Kidney epithelial cell (primary cell): ENCODE measurements around the gene NAV1. TPM values are rescaled to one million over a fixed set of nuclear protein-coding genes. Genes with fewer than 3 reads are reported as not detected.

ENCODE experiments used
- DNase-seq: peaks from one replicate; pipeline ENCODE4 v3.0.0-alpha.2; 2010; ENCODE audit warnings: low read depth
- H3K27me3 ChIP-seq: 2 replicates; pipeline ENCODE4 v1.6.0; 2011; ENCODE audit warnings: low read length; ENCODE audit not compliant: control insufficient read depth, insufficient read depth
- H3K36me3 ChIP-seq: 2 replicates; pipeline ENCODE4 v1.5.1; 2011; ENCODE audit warnings: low read length; ENCODE audit not compliant: control insufficient read depth, insufficient read depth
- H3K4me3 ChIP-seq: 2 replicates; pipeline ENCODE4 v1.5.1; 2011; ENCODE audit warnings: low read depth, mild to moderate bottlenecking, control low read depth, low read length
- CTCF ChIP-seq: IDR thresholded peaks from 2 replicates; pipeline ENCODE4 v1.5.1; 2011; ENCODE audit warnings: mild to moderate bottlenecking, moderate library complexity, low read length, control low read depth, inconsistent platforms; ENCODE audit not compliant: insufficient read depth, poor library complexity, severe bottlenecking
- total RNA-seq: library from RNA; depleted of rRNA; stranded (reverse); fragments of >200 nt; gene quantifications from 2 replicates; pipeline ENCODE4 v1.2.3, GENCODE V29; 2015

The NAV1 gene
- total RNA-seq, 1 donor from 2014 or later: 37.1 TPM

DNA sequence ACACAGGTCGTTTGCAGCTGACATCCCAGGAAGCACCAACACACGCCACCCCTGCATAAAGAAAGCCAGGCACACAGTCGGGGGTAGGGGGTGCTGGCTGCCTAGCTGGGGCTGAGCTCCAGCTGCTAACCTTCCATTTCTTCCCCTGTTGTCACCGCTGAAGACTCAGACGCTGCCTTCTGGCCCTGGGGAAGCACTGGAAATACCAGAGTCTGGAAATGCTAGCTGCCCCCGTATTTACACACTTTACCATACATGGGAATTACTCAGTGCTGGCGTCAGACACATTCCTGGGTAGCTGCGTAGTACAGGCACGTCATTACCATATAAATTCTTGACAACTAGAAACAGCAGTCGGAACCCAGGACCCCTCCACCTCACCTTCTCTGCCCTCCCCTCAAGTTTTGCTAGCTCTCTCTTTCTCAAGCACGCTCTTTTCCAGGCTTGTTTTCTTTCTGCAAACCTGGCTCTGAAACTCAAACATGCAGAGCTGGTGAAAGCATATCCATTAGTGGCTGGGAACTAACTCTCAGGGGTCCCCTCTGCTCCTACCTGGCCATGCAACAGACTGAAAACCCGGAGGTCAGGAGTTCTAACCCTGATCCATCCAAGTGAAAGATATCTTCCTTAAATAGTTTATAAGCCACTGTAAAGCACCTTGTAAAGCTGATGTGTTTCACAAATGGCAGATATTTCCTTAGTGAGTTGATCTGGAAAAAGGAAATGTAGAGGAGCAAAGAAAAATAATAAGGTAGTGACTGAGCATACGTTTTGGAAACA is 35.3 kb upstream of the NAV1 start:
- no peak for TF ChIP-seq CTCF
- H3K36me3 ChIP-seq: no peaks in the 10 kb centered on the region
- no peak overlapping the region for H3K4me3 ChIP-seq
- peak; percentile 96 for DNase-seq
- H3K27me3 ChIP-seq: no peaks in the 10 kb centered on the region

DNA sequence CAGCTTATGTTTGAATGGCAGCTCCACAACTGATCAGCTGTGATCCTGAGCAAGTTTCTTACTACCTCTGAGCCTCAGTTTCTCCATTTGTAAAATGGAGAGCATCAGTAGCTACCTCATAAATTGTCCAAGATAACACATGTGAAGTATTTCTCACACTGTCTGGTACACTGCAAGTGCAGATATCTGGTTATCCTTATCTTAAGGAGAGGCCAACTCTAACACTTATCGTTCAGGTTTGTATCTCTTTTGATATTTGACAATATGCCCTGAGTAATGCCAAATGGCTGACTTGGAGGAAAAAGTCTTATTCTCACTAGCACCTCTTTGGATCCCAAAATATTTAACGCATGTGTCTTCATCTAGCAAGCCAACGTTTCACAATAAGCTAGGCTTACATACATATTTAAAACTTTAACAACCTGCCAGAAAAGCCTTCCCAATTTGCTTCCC is 34.7 kb upstream of the NAV1 start:
- DNase-seq: no peak
- TF ChIP-seq CTCF: no peak
- no peaks in the 10 kb centered on the region for H3K36me3 ChIP-seq

DNA sequence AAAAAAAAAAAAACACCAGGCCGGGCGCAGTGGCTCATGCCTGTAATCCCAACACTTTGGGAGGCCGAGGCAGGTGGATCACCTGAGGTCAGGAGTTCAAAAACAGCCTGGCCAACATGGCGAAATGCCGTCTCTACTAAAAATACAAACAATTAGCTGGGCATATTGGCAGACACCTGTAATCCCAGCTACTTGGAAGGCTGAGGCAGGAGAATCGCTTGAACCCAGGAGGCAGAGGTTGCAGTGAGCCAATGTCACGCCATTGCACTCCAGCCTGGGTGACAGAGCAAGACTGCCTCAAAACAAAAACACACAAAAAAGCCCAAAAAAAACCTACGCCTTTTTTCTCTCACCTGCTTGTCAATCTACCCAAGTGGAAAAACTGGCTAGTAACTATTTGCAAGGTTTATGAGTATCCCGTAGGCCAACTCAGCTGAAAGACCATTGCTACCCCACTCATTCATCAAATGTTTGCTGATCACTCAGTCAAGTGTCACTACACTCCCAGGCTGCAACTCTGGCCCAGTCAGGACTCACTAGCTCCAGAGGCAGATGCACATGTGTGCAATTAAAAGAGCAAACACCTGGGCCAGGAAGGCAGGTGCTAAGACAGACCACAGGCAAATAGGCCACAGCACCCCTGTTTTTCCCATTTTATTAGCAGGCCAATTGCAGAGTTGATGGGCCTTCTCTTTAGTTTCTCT is 34.0 kb upstream of the NAV1 start:
- no peak for DNase-seq
- Histone ChIP-seq H3K27me3 (no peaks in the 10 kb centered on the region), H3K36me3 (no peaks in the 10 kb centered on the region), H3K4me3 (no peak overlapping the region)
- no peak for TF ChIP-seq CTCF

More for the DNA sequence above, 34.7 kb upstream of the NAV1 start:
- Histone ChIP-seq H3K27me3 (no peaks in the 10 kb centered on the region), H3K4me3 (no peak overlapping the region)

DNA sequence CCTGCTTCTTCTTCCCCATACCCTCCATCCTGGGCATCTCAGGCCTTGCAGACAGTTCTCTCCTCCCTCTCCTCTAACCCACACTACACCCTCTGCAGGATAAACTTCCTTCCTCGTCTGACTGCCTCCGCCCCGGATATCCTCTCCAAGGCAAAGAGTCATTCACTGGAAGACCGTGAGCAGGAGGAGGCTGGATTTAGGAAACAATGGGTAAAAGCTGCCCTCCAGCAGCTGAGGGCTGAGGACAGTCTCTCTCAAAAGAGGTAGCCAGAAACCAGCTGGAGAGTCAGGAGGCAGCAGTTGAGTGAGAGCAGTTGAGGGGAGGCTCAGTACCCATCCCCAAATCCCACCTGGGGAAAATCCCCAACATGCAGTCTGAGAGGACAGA is 33.4 kb upstream of the NAV1 start:
- H3K4me3 ChIP-seq: peak overlapping the region; percentile 66
- no peak for DNase-seq
- no peak for TF ChIP-seq CTCF
- no peaks in the 10 kb centered on the region for H3K36me3 ChIP-seq
- no peaks in the 10 kb centered on the region for H3K27me3 ChIP-seq

- no peak for DNase-seq
- peak overlapping the region; percentile 66 for H3K4me3 ChIP-seq
- TF ChIP-seq CTCF: no peak
- H3K36me3 ChIP-seq: no peaks in the 10 kb centered on the region
- H3K27me3 ChIP-seq: no peaks in the 10 kb centered on the region
Observed at GRCh38 chr1:201506092-201506491, 32.8 kb upstream of the NAV1 start.
